Type B pancreatic cell (in vitro differentiated cells): Measurements from ENCODE around the gene SPRR5. TPM values are rescaled to one million over a fixed set of nuclear protein-coding genes. Genes with fewer than 3 reads are reported as not detected.

Source experiments
- DNase-seq: peaks from one replicate; pipeline ENCODE4 v3.0.0; 2021; ENCODE audit warnings: mixed read lengths; ENCODE audit not compliant: unreplicated experiment; ENCODE audit errors: extremely low spot score
- H3K27ac Mint-ChIP-seq: 2 replicates; pipeline ENCODE4 v1.8.0; 2021; ENCODE audit warnings: mild to moderate bottlenecking, mixed read lengths
- H3K27me3 Mint-ChIP-seq: 2 replicates; pipeline ENCODE4 v1.8.0; 2021; ENCODE audit warnings: mixed read lengths
- H3K36me3 Mint-ChIP-seq: 2 replicates; pipeline ENCODE4 v1.8.0; 2021; ENCODE audit warnings: mixed read lengths
- H3K4me1 Mint-ChIP-seq: one replicate; pipeline ENCODE4 v1.8.0; 2021; ENCODE audit warnings: mixed read lengths; ENCODE audit not compliant: unreplicated experiment
- H3K4me3 Mint-ChIP-seq: 2 replicates; pipeline ENCODE4 v1.8.0; 2021; ENCODE audit warnings: mild to moderate bottlenecking, mixed read lengths
- H3K9me3 Mint-ChIP-seq: 2 replicates; pipeline ENCODE4 v1.8.0; 2021; ENCODE audit warnings: mixed read lengths
- total RNA-seq: library from RNA; stranded (reverse); gene quantifications from 2 replicates; pipeline ENCODE4 v1.2.1, GENCODE V29; 2021; ENCODE audit warnings: low replicate concordance
- TF ChIP-seq, protein P1 (sequence below): fragments of 200-600 bp; sonication (generic); conservative IDR thresholded peaks from 2 replicates; pipeline ENCODE4 v1.5.0; 2021; ENCODE audit warnings: antibody characterized with exemption, mild to moderate bottlenecking

SPRR5 gene
- total RNA-seq, 1 donor from 2014 or later = not detected

GRCh38 chr1:152996633-152997400 lies 49.8 kb downstream of the SPRR5 start:
- Mint-ChIP-seq H3K4me3 (no peak overlapping the region), H3K4me1 (no peaks in the 10 kb centered on the region), H3K27ac (no peak overlapping the region), H3K9me3 (no peaks in the 10 kb centered on the region), H3K27me3 (no peaks in the 10 kb centered on the region), H3K36me3 (no peaks in the 10 kb centered on the region)
- TF ChIP-seq, protein P1, sequence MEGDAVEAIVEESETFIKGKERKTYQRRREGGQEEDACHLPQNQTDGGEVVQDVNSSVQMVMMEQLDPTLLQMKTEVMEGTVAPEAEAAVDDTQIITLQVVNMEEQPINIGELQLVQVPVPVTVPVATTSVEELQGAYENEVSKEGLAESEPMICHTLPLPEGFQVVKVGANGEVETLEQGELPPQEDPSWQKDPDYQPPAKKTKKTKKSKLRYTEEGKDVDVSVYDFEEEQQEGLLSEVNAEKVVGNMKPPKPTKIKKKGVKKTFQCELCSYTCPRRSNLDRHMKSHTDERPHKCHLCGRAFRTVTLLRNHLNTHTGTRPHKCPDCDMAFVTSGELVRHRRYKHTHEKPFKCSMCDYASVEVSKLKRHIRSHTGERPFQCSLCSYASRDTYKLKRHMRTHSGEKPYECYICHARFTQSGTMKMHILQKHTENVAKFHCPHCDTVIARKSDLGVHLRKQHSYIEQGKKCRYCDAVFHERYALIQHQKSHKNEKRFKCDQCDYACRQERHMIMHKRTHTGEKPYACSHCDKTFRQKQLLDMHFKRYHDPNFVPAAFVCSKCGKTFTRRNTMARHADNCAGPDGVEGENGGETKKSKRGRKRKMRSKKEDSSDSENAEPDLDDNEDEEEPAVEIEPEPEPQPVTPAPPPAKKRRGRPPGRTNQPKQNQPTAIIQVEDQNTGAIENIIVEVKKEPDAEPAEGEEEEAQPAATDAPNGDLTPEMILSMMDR = no peak
- DNase-seq = no peak

DNA sequence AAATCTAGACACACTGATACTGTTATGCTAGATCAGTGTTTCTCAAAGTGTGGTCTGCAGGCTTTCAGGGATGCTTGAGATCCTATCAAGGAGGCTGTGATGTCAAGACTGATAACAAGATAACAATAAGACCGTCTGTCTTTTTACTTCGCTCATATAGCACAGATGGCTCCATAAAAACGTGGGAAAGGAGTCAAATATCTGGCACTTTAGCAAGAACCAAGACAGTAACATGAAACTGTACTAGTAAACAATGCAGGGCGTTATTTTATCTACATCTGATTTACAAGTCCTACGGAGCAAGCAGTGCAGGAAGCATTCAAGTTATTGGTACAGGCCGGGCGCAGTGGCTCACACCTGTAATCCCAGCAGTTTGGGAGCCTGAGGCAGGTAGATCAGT lies 50.9 kb downstream of the SPRR5 start:
- no peak overlapping the region for H3K27ac Mint-ChIP-seq
- H3K27me3 Mint-ChIP-seq = peaks cover 3% of the 10 kb centered on the region
- no peaks in the 10 kb centered on the region for H3K9me3 Mint-ChIP-seq
- H3K36me3 Mint-ChIP-seq = no peaks in the 10 kb centered on the region
- H3K4me3 Mint-ChIP-seq = no peak overlapping the region
- DNase-seq = no peak
- no peaks in the 10 kb centered on the region for H3K4me1 Mint-ChIP-seq
- TF ChIP-seq, protein P1 = no peak

- H3K27me3 Mint-ChIP-seq = peaks cover 3% of the 10 kb centered on the region
- H3K36me3 Mint-ChIP-seq = no peaks in the 10 kb centered on the region
- H3K4me3 Mint-ChIP-seq = no peak overlapping the region
- no peak for DNase-seq
- TF ChIP-seq, protein P1 = no peak
- H3K27ac Mint-ChIP-seq = no peak overlapping the region
- no peaks in the 10 kb centered on the region for H3K9me3 Mint-ChIP-seq
- no peaks in the 10 kb centered on the region for H3K4me1 Mint-ChIP-seq
Observed at GRCh38 chr1:152998476-152998875, 51.5 kb downstream of the SPRR5 start.

Other genes with a start within 250 kb of the SPRR5 start
- gene LCE2A, start 248.9 kb upstream of the SPRR5 start, total RNA-seq = not detected in 2 replicates
- not detected in 2 replicates for gene LCE4A, start 239.0 kb upstream of the SPRR5 start, total RNA-seq
- gene KPRP, start 189.2 kb upstream of the SPRR5 start, total RNA-seq = not detected in 2 replicates
- gene LCE1F, start 172.1 kb upstream of the SPRR5 start, total RNA-seq = not detected in 2 replicates
- not detected in 2 replicates for gene LCE1E, start 160.9 kb upstream of the SPRR5 start, total RNA-seq
- not detected in 2 replicates for gene LCE1D, start 150.5 kb upstream of the SPRR5 start, total RNA-seq
- not detected in 2 replicates for gene LCE1C, start 140.6 kb upstream of the SPRR5 start, total RNA-seq
- gene LCE1B, start 135.2 kb upstream of the SPRR5 start, total RNA-seq = not detected in 2 replicates
- not detected in 2 replicates for gene LCE1A, start 119.7 kb upstream of the SPRR5 start, total RNA-seq
- not detected in 2 replicates for gene LCE6A, start 104.3 kb upstream of the SPRR5 start, total RNA-seq
- not detected in 2 replicates for gene LCE7A, start 87.2 kb upstream of the SPRR5 start, total RNA-seq
- not detected in 2 replicates for gene SMCP, start 68.9 kb upstream of the SPRR5 start, total RNA-seq
- gene IVL, start 38.7 kb upstream of the SPRR5 start, total RNA-seq = 10.9 and 19.3 TPM in 2 replicates
- not detected in 2 replicates for gene SPRR4, start 23.4 kb downstream of the SPRR5 start, total RNA-seq
- gene SPRR1A, start 36.9 kb downstream of the SPRR5 start, total RNA-seq = 22.2 and 36.3 TPM in 2 replicates
- gene SPRR3, start 54.5 kb downstream of the SPRR5 start, total RNA-seq = 155 and 164 TPM in 2 replicates
- gene SPRR1B, start 84.0 kb downstream of the SPRR5 start, total RNA-seq = 93.7 and 274 TPM in 2 replicates
- 1.6 TPM in 1 of 2 replicates, not detected in the other for gene SPRR2D, start 93.9 kb downstream of the SPRR5 start, total RNA-seq
- gene SPRR2A, start 110.3 kb downstream of the SPRR5 start, total RNA-seq = 0.75 and 2.3 TPM in 2 replicates
- gene SPRR2B, start 124.4 kb downstream of the SPRR5 start, total RNA-seq = not detected in 2 replicates
- not detected in 2 replicates for gene SPRR2E, start 147.3 kb downstream of the SPRR5 start, total RNA-seq
- 2.5 and 5.1 TPM in 2 replicates for gene SPRR2F, start 166.3 kb downstream of the SPRR5 start, total RNA-seq
- not detected in 2 replicates for gene SPRR2G, start 203.7 kb downstream of the SPRR5 start, total RNA-seq